Activated CD8-positive, alpha-beta memory T cell treated with anti-CD3 and anti-CD28 coated beads, Interleukin-2, amount 50 U/mL, for 1 hour (primary cell): Measurements from ENCODE around the gene ADNP2.
"Not testable (repeated sequence)": the region's sequence is repeated elsewhere in the genome, so short reads cannot be mapped to it uniquely, and the experiment has no call there.

ENCODE experiments used
- DNase-seq: peaks from one replicate; pipeline ENCODE4 v3.0.0-alpha.2; 2020; ENCODE audit errors: extremely low read depth

Gene ADNP2

GRCh38 chr18:80147418-80148325 lies 38.6 kb downstream of the ADNP2 start:
- DNase-seq = peak; percentile 40

- DNase-seq = no peak
Observed at GRCh38 chr18:80148326-80149199, 39.5 kb downstream of the ADNP2 start.

GRCh38 chr18:80149667-80150066 lies 40.6 kb downstream of the ADNP2 start:
- DNase-seq = no peak

- no peak for DNase-seq
Observed at GRCh38 chr18:80154293-80154692, 45.2 kb downstream of the ADNP2 start.

GRCh38 chr18:80157708-80158343 lies 48.8 kb downstream of the ADNP2 start:
- DNase-seq = no peak

- no peak for DNase-seq
Observed at GRCh38 chr18:80158365-80158764, 49.3 kb downstream of the ADNP2 start.

GRCh38 chr18:80159713-80160636 lies 50.9 kb downstream of the ADNP2 start:
- DNase-seq = no peak

GRCh38 chr18:80161781-80162417 lies 52.8 kb downstream of the ADNP2 start:
- no peak for DNase-seq

GRCh38 chr18:80163183-80163582 lies 54.1 kb downstream of the ADNP2 start:
- no peak for DNase-seq

GRCh38 chr18:80164727-80165355 lies 55.8 kb downstream of the ADNP2 start:
- DNase-seq = not testable (repeated sequence)

- DNase-seq = no peak
Observed at GRCh38 chr18:80166240-80166639, 57.2 kb downstream of the ADNP2 start.

GRCh38 chr18:80166725-80167124 lies 57.7 kb downstream of the ADNP2 start:
- no peak for DNase-seq

GRCh38 chr18:80167331-80167730 lies 58.3 kb downstream of the ADNP2 start:
- DNase-seq = no peak

GRCh38 chr18:80167931-80168330 lies 58.9 kb downstream of the ADNP2 start:
- DNase-seq = no peak

GRCh38 chr18:80168346-80168745 lies 59.3 kb downstream of the ADNP2 start:
- DNase-seq = no peak

GRCh38 chr18:80168982-80169381 lies 59.9 kb downstream of the ADNP2 start:
- DNase-seq = no peak

- DNase-seq = no peak
Observed at GRCh38 chr18:80169607-80170006, 60.5 kb downstream of the ADNP2 start.

GRCh38 chr18:80170395-80171053 lies 61.5 kb downstream of the ADNP2 start:
- DNase-seq = no peak

GRCh38 chr18:80171054-80171872 lies 62.2 kb downstream of the ADNP2 start:
- DNase-seq = no peak
